ENCODE results near the gene GNAZ. TPM values are rescaled to one million over a fixed set of nuclear protein-coding genes. Genes with fewer than 3 reads are reported as not detected.

Gene GNAZ
- total and polyA plus RNA-seq, 7 donors: under 0.01 to 27.6 (median 22.8) TPM

DNA sequence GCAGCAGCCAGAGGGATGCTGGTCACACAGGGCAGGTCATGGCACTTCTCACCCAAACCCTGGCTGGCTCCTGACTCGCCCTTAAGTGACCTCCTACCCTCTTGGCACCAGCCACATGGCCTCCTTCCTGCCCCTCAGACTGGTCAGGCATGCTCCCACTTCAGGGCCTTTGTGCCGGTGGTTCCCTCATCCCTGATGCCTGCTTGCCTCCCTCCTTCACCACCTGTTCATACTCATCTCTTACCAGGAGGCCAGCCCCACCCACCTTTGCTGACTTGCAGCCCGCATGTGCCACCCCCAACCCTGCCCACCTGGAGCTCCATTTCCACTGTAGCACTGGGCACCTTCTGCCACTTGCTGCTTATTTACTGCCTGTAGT is 20.1 kb downstream of the GNAZ start:
- WGBS, 2 donors: 56 to 80% methylated on average over 3 of the region's 3 CpGs
- Histone ChIP-seq H3K4me1 (no peaks in the 10 kb centered on the region), H3K36me3 (peaks cover 0 to 4% (median 0%) of the 10 kb centered on the region in 4 donors), H3K9me3 (no peaks in the 10 kb centered on the region), H3K27me3 (no peaks in the 10 kb centered on the region), H3K4me3 (no peak overlapping the region), H3K27ac (no peak overlapping the region)
- TF ChIP-seq, protein P1, sequence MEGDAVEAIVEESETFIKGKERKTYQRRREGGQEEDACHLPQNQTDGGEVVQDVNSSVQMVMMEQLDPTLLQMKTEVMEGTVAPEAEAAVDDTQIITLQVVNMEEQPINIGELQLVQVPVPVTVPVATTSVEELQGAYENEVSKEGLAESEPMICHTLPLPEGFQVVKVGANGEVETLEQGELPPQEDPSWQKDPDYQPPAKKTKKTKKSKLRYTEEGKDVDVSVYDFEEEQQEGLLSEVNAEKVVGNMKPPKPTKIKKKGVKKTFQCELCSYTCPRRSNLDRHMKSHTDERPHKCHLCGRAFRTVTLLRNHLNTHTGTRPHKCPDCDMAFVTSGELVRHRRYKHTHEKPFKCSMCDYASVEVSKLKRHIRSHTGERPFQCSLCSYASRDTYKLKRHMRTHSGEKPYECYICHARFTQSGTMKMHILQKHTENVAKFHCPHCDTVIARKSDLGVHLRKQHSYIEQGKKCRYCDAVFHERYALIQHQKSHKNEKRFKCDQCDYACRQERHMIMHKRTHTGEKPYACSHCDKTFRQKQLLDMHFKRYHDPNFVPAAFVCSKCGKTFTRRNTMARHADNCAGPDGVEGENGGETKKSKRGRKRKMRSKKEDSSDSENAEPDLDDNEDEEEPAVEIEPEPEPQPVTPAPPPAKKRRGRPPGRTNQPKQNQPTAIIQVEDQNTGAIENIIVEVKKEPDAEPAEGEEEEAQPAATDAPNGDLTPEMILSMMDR (IDR thresholded peaks at IDR 0.05): no peak
- TF ChIP-seq POLR2A (IDR thresholded peaks at IDR 0.05) (no peak), POLR2AphosphoS5 (IDR thresholded peaks at IDR 0.05) (no peak), EP300 (IDR thresholded peaks at IDR 0.05) (no peak)
- DNase-seq: no peak
- intact Hi-C loops (cut with DNase I): no loop called here

DNA sequence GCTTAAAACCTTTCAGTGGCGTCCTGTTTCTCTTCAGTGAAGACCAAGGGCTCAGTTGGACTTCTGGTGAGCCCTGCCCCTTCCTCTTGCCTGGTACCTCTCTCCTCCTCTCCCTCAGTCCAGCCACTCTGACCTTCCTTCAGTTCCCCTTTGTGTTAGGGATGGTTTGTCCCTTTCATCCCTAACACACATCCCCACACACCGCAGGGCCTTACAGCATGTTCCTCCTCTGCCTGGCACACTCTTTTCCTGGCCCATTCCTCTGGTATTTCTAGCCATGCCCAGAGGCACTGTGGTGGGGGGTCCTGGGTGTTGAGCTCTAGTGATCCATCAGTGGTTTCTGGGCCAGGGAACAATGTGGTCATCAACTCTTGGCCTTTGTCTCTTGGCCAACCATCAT is 21.4 kb downstream of the GNAZ start:
- no peaks in the 10 kb centered on the region for H3K9me3 ChIP-seq
- H3K4me3 ChIP-seq: no peak overlapping the region
- no peak for DNase-seq
- H3K36me3 ChIP-seq: peaks cover 0 to 15% (median 0%) of the 10 kb centered on the region in 4 donors
- intact Hi-C loops (cut with DNase I): no loop called here
- TF ChIP-seq POLR2AphosphoS5 (IDR thresholded peaks at IDR 0.05): no peak
- no peak for TF ChIP-seq POLR2A (IDR thresholded peaks at IDR 0.05)
- TF ChIP-seq, protein P1 (IDR thresholded peaks at IDR 0.05): no peak
- 92 to 94% methylated on average over 2 of the region's 2 CpGs for WGBS, 2 donors
- H3K27ac ChIP-seq: no peak overlapping the region
- H3K27me3 ChIP-seq: no peaks in the 10 kb centered on the region
- no peaks in the 10 kb centered on the region for H3K4me1 ChIP-seq

DNA sequence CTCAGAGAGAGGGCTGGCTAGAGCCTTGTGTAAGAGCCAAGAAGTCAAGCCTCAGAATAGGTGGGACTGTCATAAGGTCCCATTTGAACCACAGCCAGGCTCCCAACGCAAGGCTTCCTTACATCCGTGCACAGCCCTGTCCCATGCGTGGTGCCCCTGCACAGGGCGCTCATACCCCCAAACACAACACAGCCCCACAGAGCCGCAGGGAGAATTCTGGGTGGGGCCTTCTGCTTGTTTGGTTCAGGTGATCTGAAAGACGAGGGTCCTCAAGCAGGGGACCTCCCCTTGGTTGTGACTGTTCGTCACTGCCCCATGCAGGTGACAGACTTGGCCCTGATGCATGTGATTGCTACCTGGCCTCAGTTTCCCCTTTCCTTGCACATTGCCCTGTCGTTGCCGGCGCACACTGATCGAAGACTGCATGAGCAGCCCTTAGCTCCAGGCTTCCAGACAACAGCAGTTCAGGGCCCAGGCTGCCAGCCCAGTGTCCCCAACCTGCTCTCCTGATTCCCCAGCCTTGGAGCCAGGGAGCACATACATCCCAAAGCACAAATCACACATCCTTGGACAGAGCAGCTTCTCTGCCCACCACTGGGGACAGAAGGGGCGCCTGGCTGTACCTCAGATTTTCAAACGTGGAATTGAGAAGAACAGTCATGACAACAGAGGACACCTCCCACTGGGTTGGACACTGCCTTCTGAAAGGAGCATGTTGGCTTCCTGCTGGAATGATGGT is 22.1 kb downstream of the GNAZ start:
- H3K4me3 ChIP-seq: no peak overlapping the region
- TF ChIP-seq, protein P1 (IDR thresholded peaks at IDR 0.05): no peak
- no peak for TF ChIP-seq POLR2A (IDR thresholded peaks at IDR 0.05)
- no peak for TF ChIP-seq POLR2AphosphoS5 (IDR thresholded peaks at IDR 0.05)
- no peak for TF ChIP-seq EP300 (IDR thresholded peaks at IDR 0.05)

DNA sequence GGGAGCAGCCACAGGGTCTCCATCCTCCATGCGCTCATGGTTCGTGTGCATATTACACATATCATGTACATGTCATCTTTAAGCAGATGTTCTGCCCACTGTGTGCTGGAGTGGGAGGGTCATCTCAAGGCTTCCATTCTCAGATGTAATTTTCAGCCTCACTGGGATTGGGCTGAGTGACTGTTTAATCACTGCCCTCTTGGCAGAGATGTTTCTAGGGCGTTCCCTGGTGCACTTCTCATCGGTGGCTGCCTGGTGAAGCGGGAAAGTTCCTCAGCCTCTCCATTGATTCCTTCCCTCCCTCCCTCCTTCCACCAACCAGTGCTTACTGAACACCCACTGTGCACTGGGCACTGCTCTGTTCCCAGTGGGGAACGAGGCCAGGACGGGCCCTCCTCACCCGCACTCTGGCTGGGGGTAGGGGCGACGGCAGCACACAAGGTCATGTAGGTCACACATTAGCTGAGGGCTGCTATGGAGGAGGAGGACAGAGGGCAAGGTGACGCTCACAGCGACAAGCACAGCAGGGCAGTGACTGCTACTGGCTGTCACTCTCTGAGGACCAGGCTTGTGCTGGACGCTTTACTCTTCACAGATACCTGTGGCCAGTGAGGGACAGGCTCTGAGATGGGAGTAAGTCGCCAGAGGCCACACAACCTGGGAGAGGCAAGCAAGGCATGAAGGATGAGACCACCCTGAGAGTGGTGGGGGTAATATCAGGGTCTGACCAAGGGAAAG is 22.9 kb downstream of the GNAZ start:
- Histone ChIP-seq H3K9me3 (no peaks in the 10 kb centered on the region), H3K36me3 (peaks cover 0 to 15% (median 0%) of the 10 kb centered on the region in 4 donors), H3K27ac (no peak overlapping the region), H3K4me3 (no peak overlapping the region), H3K4me1 (peaks cover 0 to 8% (median 5%) of the 10 kb centered on the region in 4 donors), H3K27me3 (no peaks in the 10 kb centered on the region)
- DNase-seq: no peak
- TF ChIP-seq, protein P1 (IDR thresholded peaks at IDR 0.05): no peak
- TF ChIP-seq POLR2AphosphoS5 (IDR thresholded peaks at IDR 0.05): no peak
- TF ChIP-seq EP300 (IDR thresholded peaks at IDR 0.05): no peak
- no peak for TF ChIP-seq POLR2A (IDR thresholded peaks at IDR 0.05)
- WGBS, 2 donors: 91 to 93% methylated on average over 14 of the region's 14 CpGs
- intact Hi-C loops (cut with DNase I): no loop called here

More for the DNA sequence above, 22.1 kb downstream of the GNAZ start:
- WGBS, 2 donors: 90 to 91% methylated on average over 13 of the region's 13 CpGs
- H3K36me3 ChIP-seq: peaks cover 0 to 15% (median 0%) of the 10 kb centered on the region in 4 donors
- no peaks in the 10 kb centered on the region for H3K27me3 ChIP-seq
- H3K4me1 ChIP-seq: peaks cover 0 to under 1% (median 0%) of the 10 kb centered on the region in 4 donors
- intact Hi-C loops (cut with DNase I): no loop called here
- no peaks in the 10 kb centered on the region for H3K9me3 ChIP-seq
- H3K27ac ChIP-seq: no peak overlapping the region
- no peak for DNase-seq
